ENCODE measurements around the gene CXXC5. TPM values are rescaled to one million over a fixed set of nuclear protein-coding genes. Genes with fewer than 3 reads are reported as not detected.

The CXXC5 gene
- total and polyA plus RNA-seq, 9 donors, result 4.4 to 35.7 (median 8.7) TPM

DNA sequence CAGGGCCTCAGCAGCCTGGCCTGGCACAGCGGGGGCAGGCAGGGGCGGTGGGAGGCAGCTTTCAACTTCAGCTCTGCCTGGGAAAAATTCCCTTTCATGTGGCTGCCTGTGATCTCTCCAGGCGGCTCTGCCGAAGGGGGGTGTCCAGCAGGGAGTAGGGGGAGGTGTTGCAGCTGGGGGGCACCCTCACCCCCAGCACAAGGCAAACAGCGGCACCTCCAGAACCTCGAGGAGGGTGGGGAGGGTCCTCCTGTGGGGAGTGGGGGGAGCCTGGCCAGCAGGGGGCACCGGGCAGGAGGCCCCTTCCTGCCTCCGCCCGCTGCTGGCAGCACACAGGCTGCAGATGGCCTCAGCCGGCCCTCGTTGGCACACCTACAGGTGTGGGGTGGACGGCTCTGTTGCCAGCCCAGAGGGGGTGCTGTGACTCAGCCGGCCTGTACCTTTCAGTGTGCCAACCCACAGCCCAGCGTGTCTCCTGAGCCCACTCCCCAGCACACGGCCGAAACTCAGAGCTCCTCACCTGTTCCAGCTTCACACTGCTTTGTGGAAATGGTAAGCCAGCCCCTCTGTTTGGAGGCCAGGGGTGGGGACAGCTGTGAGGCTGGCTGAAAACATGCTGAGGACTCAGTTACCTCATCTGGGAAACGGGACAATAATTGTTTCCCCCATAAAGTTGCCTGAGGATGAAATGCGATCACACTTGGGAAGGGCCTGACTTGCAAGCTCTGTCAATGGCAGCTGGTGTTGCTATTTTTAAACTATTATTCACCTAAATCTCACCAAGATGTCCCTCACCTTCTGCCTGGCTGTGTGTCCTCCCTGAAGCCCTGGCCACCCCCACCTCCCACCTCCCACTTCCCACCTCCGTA is 37.0 kb downstream of the CXXC5 start:
- H3K4me3 ChIP-seq, result no peak overlapping the region

DNA sequence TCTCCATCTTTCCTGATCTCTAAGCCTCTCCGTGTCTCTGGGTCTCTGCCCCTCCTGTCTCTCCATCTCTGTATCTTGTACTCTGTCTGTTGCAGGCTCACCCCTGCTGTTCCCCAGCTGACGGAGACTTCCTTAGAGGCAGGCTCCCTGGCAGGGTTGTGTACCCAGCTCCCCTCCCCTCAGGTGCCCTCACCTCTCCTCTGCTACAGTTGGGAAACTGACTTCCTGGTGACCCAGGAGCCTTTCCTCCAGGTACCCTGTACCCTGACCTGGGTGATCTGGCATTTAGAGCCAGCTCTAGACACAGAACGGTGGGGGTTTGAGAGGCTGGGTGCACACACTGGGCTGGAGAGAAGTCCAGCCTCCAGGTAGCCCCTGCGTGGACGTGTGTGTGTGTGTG is 37.7 kb downstream of the CXXC5 start:
- Histone ChIP-seq H3K4me1 (ENCODE audit: insufficient read depth) (peaks cover 7% of the 10 kb centered on the region), H3K27me3 (no peaks in the 10 kb centered on the region), H3K9me3 (no peaks in the 10 kb centered on the region), H3K4me3 (no peak overlapping the region), H3K27ac (no peak overlapping the region), H3K36me3 (no peaks in the 10 kb centered on the region)
- WGBS, 3 donors, result 78 to 85% (median 79%) methylated on average over 5 of the region's 5 CpGs
- no peak for DNase-seq
- TF ChIP-seq POLR2A (IDR thresholded peaks at IDR 0.05), result no peak
- TF ChIP-seq, protein P1, sequence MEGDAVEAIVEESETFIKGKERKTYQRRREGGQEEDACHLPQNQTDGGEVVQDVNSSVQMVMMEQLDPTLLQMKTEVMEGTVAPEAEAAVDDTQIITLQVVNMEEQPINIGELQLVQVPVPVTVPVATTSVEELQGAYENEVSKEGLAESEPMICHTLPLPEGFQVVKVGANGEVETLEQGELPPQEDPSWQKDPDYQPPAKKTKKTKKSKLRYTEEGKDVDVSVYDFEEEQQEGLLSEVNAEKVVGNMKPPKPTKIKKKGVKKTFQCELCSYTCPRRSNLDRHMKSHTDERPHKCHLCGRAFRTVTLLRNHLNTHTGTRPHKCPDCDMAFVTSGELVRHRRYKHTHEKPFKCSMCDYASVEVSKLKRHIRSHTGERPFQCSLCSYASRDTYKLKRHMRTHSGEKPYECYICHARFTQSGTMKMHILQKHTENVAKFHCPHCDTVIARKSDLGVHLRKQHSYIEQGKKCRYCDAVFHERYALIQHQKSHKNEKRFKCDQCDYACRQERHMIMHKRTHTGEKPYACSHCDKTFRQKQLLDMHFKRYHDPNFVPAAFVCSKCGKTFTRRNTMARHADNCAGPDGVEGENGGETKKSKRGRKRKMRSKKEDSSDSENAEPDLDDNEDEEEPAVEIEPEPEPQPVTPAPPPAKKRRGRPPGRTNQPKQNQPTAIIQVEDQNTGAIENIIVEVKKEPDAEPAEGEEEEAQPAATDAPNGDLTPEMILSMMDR (IDR thresholded peaks at IDR 0.05), result no peak
- TF ChIP-seq EP300 (IDR thresholded peaks at IDR 0.05), result no peak
- intact Hi-C loops (cut with DNase I), result loop anchor here in 2 of 4 donors (2.0 to 10.0 kb wide), 3 partner anchors 49 to 55 kb away; no protein-coding TSS in a partner anchor

More for the DNA sequence above, 37.0 kb downstream of the CXXC5 start:
- no peak for DNase-seq
- intact Hi-C loops (cut with DNase I), result loop anchor here in 2 of 4 donors (5.0 to 10.0 kb wide), 2 partner anchors 48 to 50 kb away; no protein-coding TSS in a partner anchor
- peaks cover 2% of the 10 kb centered on the region for H3K4me1 ChIP-seq (ENCODE audit: insufficient read depth)
- H3K27ac ChIP-seq, result no peak overlapping the region
- no peaks in the 10 kb centered on the region for H3K36me3 ChIP-seq
- no peaks in the 10 kb centered on the region for H3K27me3 ChIP-seq
- TF ChIP-seq POLR2A (IDR thresholded peaks at IDR 0.05) (no peak), EP300 (IDR thresholded peaks at IDR 0.05) (no peak)
- TF ChIP-seq, protein P1 (IDR thresholded peaks at IDR 0.05), result no peak
- whole genome bisulfite sequencing, 3 donors, result 64 to 69% (median 68%) methylated on average over 18 to 19 of the region's 19 CpGs
- H3K9me3 ChIP-seq, result no peaks in the 10 kb centered on the region

DNA sequence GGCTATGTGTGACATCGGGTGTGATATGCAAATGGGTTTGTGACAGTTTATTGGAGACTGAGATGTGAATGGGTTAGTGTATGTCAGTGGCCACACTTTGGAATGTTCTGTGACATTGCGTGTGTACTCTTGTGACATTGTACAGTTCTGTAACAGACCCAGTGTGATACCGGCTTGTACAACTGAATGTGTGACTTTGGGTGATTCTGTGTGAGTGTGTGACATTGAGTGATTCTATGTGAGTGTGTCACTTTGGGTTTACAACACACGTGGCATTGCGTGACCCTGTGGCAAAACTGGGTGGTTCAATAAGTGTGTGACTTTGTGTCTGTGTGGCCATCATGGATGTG is 38.2 kb downstream of the CXXC5 start:
- Histone ChIP-seq H3K9me3 (no peaks in the 10 kb centered on the region), H3K4me1 (ENCODE audit: insufficient read depth) (peaks cover 7% of the 10 kb centered on the region), H3K36me3 (no peaks in the 10 kb centered on the region), H3K4me3 (no peak overlapping the region), H3K27me3 (no peaks in the 10 kb centered on the region), H3K27ac (no peak overlapping the region)
- WGBS, 3 donors, result 90 to 93% (median 90%) methylated on average over 5 of the region's 5 CpGs
- no peak for DNase-seq
- TF ChIP-seq POLR2A (IDR thresholded peaks at IDR 0.05) (no peak), EP300 (IDR thresholded peaks at IDR 0.05) (no peak)
- TF ChIP-seq, protein P1 (IDR thresholded peaks at IDR 0.05), result no peak
- intact Hi-C loops (cut with DNase I), result loop anchor here in 2 of 4 donors (2.0 to 10.0 kb wide), 3 partner anchors 49 to 54 kb away; no protein-coding TSS in a partner anchor

DNA sequence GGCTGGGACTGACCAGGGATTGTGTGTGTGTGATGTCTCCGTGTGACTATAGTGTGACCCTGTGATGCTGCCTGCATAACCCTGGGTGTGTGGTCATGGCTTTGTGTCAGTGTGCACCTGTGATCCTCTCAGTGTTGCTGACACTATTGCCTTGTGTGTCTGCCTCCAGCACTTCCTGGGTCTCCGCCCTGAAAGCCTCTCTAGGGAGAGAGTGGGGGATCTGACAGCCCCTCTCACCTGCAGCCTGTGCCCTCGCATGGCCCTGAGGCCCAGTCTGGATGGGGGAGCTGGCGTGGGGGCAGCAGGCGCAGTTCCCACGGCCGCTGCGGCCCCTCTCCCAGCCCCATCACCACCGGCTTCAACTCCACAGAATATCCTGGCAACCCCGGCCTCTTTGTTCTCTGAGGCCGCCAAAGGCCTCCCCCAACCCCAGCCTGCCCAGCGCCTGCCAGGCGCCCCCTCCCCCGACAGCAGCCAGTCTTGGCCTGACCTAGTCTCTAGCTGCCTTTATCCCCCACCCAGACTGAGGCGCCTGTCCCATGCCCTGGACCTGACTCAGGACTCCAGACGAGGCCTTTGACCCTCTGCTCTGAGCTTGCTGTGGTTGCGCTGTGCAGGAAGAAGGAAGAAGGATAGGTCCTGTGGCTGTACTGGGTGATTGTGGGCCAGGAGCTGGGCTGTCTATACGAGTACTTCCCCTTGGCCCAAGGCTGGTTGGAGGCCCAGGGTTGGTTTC is 38.7 kb downstream of the CXXC5 start:
- no peak for TF ChIP-seq EP300 (IDR thresholded peaks at IDR 0.05)
- TF ChIP-seq, protein P1 (IDR thresholded peaks at IDR 0.05), result no peak
- no peak for TF ChIP-seq POLR2A (IDR thresholded peaks at IDR 0.05)
- H3K4me3 ChIP-seq, result no peak overlapping the region
- no peak overlapping the region for H3K27ac ChIP-seq
- no peaks in the 10 kb centered on the region for H3K27me3 ChIP-seq
- intact Hi-C loops (cut with DNase I), result loop anchor here in 2 of 4 donors (2.0 to 10.0 kb wide), 3 partner anchors 50 to 54 kb away; no protein-coding TSS in a partner anchor
- DNase-seq, result no peak
- H3K9me3 ChIP-seq, result no peaks in the 10 kb centered on the region
- WGBS, 3 donors, result 90 to 92% (median 92%) methylated on average over 18 of the region's 18 CpGs
- peaks cover 7% of the 10 kb centered on the region for H3K4me1 ChIP-seq (ENCODE audit: insufficient read depth)
- H3K36me3 ChIP-seq, result no peaks in the 10 kb centered on the region
